ENCODE measurements around the gene ONECUT1.

DNA sequence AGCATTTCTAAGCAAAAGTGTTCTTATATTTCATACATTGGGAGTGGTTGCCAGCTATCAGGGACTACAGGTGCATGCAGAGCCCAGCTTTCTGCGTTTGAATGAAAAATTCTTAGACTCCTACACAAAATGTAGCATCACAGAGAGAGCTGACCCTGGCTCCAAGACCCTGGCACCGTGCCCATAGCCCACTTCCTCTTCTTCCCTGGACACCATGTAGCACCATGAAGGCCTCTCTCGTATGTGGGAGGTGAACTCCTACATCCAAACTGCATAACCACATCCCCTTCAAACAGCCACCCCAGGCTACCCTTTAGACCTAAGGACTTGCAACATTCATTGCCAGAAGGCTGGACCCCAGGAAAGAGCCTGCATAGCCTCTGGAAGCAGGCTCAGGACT, 75.2 kb downstream of the ONECUT1 start:
- no peak for TF ChIP-seq EZH2 (IDR thresholded peaks at IDR 0.05; ENCODE audit: low read depth)
- TF ChIP-seq, protein P1, sequence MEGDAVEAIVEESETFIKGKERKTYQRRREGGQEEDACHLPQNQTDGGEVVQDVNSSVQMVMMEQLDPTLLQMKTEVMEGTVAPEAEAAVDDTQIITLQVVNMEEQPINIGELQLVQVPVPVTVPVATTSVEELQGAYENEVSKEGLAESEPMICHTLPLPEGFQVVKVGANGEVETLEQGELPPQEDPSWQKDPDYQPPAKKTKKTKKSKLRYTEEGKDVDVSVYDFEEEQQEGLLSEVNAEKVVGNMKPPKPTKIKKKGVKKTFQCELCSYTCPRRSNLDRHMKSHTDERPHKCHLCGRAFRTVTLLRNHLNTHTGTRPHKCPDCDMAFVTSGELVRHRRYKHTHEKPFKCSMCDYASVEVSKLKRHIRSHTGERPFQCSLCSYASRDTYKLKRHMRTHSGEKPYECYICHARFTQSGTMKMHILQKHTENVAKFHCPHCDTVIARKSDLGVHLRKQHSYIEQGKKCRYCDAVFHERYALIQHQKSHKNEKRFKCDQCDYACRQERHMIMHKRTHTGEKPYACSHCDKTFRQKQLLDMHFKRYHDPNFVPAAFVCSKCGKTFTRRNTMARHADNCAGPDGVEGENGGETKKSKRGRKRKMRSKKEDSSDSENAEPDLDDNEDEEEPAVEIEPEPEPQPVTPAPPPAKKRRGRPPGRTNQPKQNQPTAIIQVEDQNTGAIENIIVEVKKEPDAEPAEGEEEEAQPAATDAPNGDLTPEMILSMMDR (conservative IDR thresholded peaks at IDR 0.05): no peak
